GM10266 (cell line): ENCODE results near the gene SLC12A3.

ENCODE experiments used
- DNase-seq: peaks from one replicate; pipeline ENCODE4 v3.0.0; 2012; ENCODE audit errors: extremely low spot score
- TF ChIP-seq, protein P1 (sequence below): IDR thresholded peaks from 2 replicates; pipeline ENCODE4 v1.5.1; 2012; ENCODE audit warnings: mild to moderate bottlenecking, low read depth; ENCODE audit not compliant: control insufficient read depth, insufficient read depth; ENCODE audit errors: missing control alignments

SLC12A3 gene

GRCh38 chr16:56877486-56878182 lies 12.6 kb downstream of the SLC12A3 start:
- TF ChIP-seq, protein P1, sequence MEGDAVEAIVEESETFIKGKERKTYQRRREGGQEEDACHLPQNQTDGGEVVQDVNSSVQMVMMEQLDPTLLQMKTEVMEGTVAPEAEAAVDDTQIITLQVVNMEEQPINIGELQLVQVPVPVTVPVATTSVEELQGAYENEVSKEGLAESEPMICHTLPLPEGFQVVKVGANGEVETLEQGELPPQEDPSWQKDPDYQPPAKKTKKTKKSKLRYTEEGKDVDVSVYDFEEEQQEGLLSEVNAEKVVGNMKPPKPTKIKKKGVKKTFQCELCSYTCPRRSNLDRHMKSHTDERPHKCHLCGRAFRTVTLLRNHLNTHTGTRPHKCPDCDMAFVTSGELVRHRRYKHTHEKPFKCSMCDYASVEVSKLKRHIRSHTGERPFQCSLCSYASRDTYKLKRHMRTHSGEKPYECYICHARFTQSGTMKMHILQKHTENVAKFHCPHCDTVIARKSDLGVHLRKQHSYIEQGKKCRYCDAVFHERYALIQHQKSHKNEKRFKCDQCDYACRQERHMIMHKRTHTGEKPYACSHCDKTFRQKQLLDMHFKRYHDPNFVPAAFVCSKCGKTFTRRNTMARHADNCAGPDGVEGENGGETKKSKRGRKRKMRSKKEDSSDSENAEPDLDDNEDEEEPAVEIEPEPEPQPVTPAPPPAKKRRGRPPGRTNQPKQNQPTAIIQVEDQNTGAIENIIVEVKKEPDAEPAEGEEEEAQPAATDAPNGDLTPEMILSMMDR: no peak
- no peak for DNase-seq

DNA sequence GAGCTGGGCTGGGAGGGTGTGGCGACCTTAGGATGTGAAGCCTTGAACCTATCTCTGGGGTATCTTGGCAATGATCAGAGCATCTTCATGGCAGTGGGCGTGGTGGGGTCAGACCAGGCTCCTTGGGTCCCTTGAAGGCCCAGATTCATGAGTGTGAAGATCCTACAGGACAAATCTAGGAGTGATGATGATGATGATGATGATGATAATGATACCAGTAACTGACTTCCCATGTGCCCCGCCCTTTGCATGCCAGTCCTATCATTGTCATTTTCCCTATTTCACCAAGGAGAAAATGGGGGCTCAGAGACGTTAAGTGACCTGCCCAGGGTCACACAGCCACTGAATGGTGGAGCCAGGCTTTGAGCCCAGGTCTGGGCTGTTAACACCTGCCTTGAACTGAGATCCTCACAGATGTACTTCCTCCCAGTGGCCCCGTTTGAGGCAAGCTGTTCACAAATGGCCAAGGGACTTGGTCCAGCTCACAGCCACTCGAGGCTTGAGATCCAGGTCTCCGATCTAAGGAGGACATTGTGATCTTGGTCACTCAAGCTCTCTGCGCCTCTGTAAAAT lies 13.4 kb downstream of the SLC12A3 start:
- no peak for DNase-seq
- TF ChIP-seq, protein P1: no peak

- TF ChIP-seq, protein P1: no peak
Measured at GRCh38 chr16:56879276-56879675, 14.3 kb downstream of the SLC12A3 start.

GRCh38 chr16:56880176-56880575 lies 15.2 kb downstream of the SLC12A3 start:
- no peak for DNase-seq
- TF ChIP-seq, protein P1: no peak

More at GRCh38 chr16:56879276-56879675, 14.3 kb downstream of the SLC12A3 start:
- DNase-seq: no peak

- DNase-seq: no peak
- TF ChIP-seq, protein P1: no peak
Measured at GRCh38 chr16:56880685-56881084, 15.7 kb downstream of the SLC12A3 start.

DNA sequence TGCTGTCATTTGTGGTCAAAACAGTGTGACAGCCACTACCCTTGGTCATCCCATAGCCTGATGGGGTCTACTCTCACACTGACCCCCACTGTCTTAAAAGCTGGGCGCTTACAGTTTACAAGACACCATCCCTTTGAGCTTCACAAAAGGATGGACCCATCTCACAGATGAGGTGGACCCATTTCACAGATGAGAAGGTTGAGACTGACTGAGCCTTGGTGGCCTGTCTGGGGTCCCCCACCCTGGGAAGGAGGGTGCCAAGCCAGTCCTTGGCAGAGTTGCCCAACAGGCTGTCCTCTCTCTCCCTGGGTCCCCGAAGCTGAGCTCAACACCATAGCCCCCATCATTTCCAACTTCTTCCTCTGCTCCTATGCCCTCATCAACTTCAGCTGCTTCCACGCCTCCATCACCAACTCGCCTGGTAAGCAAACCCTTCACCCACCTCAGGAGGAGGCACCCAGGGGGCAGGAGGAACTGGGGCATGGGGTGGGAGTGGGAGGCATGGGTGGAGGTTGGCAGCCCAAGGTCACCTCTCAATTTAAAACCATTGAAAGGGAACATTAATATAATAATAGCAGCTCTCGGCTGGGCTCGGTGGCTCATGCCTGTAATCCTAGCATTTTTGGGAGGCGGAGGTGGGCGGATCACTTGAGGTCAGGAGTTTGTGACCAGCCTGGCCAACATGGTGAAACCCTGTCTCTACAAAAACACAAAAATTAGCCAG lies 17.2 kb downstream of the SLC12A3 start:
- DNase-seq: no peak
- TF ChIP-seq, protein P1: no peak

GRCh38 chr16:56883586-56883985 lies 18.6 kb downstream of the SLC12A3 start:
- no peak for DNase-seq

More at GRCh38 chr16:56883586-56883985, 18.6 kb downstream of the SLC12A3 start:
- TF ChIP-seq, protein P1: no peak
